ENCODE data around the gene ZSCAN31.

GRCh38 chr6:28380381-28380780, 44.4 kb upstream of the ZSCAN31 start:
- TF ChIP-seq POLR2A (IDR thresholded peaks at IDR 0.05): no peak
- TF ChIP-seq, protein P1, sequence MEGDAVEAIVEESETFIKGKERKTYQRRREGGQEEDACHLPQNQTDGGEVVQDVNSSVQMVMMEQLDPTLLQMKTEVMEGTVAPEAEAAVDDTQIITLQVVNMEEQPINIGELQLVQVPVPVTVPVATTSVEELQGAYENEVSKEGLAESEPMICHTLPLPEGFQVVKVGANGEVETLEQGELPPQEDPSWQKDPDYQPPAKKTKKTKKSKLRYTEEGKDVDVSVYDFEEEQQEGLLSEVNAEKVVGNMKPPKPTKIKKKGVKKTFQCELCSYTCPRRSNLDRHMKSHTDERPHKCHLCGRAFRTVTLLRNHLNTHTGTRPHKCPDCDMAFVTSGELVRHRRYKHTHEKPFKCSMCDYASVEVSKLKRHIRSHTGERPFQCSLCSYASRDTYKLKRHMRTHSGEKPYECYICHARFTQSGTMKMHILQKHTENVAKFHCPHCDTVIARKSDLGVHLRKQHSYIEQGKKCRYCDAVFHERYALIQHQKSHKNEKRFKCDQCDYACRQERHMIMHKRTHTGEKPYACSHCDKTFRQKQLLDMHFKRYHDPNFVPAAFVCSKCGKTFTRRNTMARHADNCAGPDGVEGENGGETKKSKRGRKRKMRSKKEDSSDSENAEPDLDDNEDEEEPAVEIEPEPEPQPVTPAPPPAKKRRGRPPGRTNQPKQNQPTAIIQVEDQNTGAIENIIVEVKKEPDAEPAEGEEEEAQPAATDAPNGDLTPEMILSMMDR (IDR thresholded peaks at IDR 0.05): no peak

Measured in uterus (tissue), 2 donors.